Measurements from ENCODE around the gene MUC22.
"Not testable (repeated sequence)": the region's sequence is repeated elsewhere in the genome, so short reads cannot be mapped to it uniquely, and the experiment has no call there.

DNA sequence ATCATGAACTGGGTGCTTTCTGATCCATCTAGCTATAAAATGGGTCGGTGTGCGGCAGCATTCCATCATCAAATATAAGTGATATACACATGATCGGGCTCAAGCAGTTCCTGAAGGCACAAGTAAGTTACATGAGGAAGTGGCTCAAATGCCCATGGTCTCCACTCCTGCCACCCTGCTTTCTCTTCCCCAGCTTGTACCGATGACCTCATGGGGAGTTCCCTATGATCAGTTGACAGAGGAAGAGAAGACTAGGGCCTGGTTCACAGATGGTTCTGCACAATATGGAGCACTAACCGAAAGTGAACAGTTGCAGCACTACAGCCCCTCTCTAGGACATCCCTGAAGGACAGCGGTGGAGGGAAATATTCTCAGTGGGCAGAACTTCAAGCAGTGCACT is 41.1 kb upstream of the MUC22 start:
- TF ChIP-seq EP300, POLR2AphosphoS5 (IDR thresholded peaks at IDR 0.05): not testable (repeated sequence)
- TF ChIP-seq, protein P1, sequence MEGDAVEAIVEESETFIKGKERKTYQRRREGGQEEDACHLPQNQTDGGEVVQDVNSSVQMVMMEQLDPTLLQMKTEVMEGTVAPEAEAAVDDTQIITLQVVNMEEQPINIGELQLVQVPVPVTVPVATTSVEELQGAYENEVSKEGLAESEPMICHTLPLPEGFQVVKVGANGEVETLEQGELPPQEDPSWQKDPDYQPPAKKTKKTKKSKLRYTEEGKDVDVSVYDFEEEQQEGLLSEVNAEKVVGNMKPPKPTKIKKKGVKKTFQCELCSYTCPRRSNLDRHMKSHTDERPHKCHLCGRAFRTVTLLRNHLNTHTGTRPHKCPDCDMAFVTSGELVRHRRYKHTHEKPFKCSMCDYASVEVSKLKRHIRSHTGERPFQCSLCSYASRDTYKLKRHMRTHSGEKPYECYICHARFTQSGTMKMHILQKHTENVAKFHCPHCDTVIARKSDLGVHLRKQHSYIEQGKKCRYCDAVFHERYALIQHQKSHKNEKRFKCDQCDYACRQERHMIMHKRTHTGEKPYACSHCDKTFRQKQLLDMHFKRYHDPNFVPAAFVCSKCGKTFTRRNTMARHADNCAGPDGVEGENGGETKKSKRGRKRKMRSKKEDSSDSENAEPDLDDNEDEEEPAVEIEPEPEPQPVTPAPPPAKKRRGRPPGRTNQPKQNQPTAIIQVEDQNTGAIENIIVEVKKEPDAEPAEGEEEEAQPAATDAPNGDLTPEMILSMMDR (IDR thresholded peaks at IDR 0.05), result not testable (repeated sequence)

Measured in esophagus muscularis mucosa (tissue), 4 donors.